Measurements from ENCODE around the gene DPH2.

The DPH2 gene

DNA sequence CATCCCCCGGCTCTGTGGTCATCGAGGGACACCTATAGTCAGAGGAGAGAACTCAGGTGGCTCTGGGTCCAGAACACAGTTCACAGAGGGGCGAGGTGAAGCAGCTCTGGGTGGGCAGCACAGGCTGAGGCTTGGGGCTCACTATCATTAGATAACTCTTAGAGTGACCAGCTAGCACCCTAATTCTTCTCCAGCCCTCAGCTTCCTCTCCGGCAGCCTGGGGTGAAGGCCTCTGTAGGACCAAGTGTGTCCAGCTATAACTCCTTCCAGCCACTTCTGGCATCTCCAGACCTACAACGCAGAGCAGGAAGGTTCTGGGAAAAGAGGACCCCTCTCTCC lies 34.9 kb upstream of the DPH2 start:
- H3K4me1 ChIP-seq (ENCODE audit: control insufficient read depth, low read depth, low read length), result peaks cover 23% of the 10 kb centered on the region
- no peaks in the 10 kb centered on the region for H3K36me3 ChIP-seq (ENCODE audit: control insufficient read depth, low read depth, low read length)
- peak overlapping the region; percentile 14 for H3K4me3 ChIP-seq (ENCODE audit: low read length)
- H3K9ac ChIP-seq (ENCODE audit: low read length), result no peak overlapping the region
- H3K27me3 ChIP-seq (ENCODE audit: control insufficient read depth, insufficient read depth, low read length), result peaks cover 14% of the 10 kb centered on the region
- no peak overlapping the region for H3K27ac ChIP-seq (ENCODE audit: low read length)
- H3K9me3 ChIP-seq (ENCODE audit: control insufficient read depth, low read depth, low read length), result no peaks in the 10 kb centered on the region

DNA sequence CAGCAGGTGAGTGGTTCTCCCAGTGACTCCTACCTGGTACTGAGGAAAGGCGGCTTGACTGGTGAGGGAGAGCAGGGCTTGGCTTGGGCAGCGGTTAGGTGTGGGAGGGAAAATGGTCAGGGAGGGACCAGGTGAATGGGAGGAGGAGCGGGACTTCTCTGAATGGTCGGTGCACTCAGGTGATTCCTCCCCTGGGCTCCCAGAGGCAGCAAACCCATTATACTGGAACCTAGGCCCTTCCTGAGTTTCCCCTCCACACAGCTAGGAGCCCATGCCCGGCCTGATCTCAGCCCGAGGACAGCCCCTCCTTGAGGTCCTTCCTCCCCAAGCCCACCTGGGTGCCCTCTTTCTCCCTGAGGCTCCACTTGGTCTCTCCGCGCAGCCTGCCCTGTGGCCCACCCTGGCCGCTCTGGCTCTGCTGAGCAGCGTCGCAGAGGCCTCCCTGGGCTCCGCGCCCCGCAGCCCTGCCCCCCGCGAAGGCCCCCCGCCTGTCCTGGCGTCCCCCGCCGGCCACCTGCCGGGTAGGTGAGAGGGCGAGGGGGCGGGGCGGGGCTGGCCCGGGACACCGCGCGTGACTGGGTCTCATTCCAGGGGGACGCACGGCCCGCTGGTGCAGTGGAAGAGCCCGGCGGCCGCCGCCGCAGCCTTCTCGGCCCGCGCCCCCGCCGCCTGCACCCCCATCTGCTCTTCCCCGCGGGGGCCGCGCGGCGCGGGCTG lies 33.9 kb upstream of the DPH2 start:
- H3K27ac ChIP-seq (ENCODE audit: low read length), result no peak overlapping the region
- no peaks in the 10 kb centered on the region for H3K9me3 ChIP-seq (ENCODE audit: control insufficient read depth, low read depth, low read length)
- H3K36me3 ChIP-seq (ENCODE audit: control insufficient read depth, low read depth, low read length), result no peaks in the 10 kb centered on the region
- H3K4me1 ChIP-seq (ENCODE audit: control insufficient read depth, low read depth, low read length), result peaks cover 23% of the 10 kb centered on the region
- H3K9ac ChIP-seq (ENCODE audit: low read length), result no peak overlapping the region
- peak overlapping the region; percentile 53 for H3K4me3 ChIP-seq (ENCODE audit: low read length)
- peaks cover 14% of the 10 kb centered on the region for H3K27me3 ChIP-seq (ENCODE audit: control insufficient read depth, insufficient read depth, low read length)

DNA sequence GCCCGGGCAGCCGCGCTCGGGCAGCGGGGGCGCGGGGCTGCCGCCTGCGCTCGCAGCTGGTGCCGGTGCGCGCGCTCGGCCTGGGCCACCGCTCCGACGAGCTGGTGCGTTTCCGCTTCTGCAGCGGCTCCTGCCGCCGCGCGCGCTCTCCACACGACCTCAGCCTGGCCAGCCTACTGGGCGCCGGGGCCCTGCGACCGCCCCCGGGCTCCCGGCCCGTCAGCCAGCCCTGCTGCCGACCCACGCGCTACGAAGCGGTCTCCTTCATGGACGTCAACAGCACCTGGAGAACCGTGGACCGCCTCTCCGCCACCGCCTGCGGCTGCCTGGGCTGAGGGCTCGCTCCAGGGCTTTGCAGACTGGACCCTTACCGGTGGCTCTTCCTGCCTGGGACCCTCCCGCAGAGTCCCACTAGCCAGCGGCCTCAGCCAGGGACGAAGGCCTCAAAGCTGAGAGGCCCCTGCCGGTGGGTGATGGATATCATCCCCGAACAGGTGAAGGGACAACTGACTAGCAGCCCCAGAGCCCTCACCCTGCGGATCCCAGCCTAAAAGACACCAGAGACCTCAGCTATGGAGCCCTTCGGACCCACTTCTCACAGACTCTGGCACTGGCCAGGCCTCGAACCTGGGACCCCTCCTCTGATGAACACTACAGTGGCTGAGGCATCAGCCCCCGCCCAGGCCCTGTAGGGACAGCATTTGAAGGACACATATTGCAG lies 33.2 kb upstream of the DPH2 start:
- Histone ChIP-seq H3K9me3 (ENCODE audit: control insufficient read depth, low read depth, low read length) (no peaks in the 10 kb centered on the region), H3K36me3 (ENCODE audit: control insufficient read depth, low read depth, low read length) (no peaks in the 10 kb centered on the region), H3K4me3 (ENCODE audit: low read length) (peak overlapping the region; percentile 49), H3K4me1 (ENCODE audit: control insufficient read depth, low read depth, low read length) (peaks cover 23% of the 10 kb centered on the region), H3K27me3 (ENCODE audit: control insufficient read depth, insufficient read depth, low read length) (peaks cover 14% of the 10 kb centered on the region), H3K9ac (ENCODE audit: low read length) (no peak overlapping the region), H3K27ac (ENCODE audit: low read length) (no peak overlapping the region)

DNA sequence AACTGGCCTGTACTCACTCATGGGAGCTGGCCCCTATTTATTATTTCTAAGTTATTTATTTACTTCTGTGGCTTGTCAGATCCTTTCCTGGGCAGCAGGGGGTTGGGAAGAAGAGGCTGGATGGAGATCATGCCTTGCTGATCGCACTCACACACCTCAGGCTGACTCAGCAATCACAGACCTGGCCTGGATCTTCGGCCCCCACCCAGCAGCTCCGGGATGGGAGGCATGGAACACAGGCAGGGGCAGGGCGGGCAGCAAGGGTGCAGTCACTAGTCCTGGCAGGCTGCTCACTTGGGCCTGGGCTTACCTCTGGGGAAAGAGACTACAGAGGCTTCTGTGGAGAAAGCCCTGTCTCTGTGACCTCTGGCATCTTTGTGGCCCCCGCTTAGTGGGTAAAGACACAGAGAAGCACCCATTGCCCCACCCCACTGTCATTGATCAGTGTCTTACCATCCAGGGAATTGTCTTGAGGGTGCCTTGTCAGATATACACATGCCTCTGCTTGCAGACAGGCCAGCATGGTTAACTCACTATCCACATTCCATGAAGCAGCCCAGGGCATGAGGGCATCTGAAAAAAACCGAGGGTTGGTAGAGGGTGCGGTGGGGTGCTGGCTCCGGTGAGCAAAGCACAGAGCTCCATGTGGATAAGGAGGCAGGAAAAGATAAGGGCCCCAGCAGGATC lies 32.5 kb upstream of the DPH2 start:
- no peaks in the 10 kb centered on the region for H3K36me3 ChIP-seq (ENCODE audit: control insufficient read depth, low read depth, low read length)
- H3K27ac ChIP-seq (ENCODE audit: low read length), result no peak overlapping the region
- H3K27me3 ChIP-seq (ENCODE audit: control insufficient read depth, insufficient read depth, low read length), result peaks cover 9% of the 10 kb centered on the region
- peaks cover 23% of the 10 kb centered on the region for H3K4me1 ChIP-seq (ENCODE audit: control insufficient read depth, low read depth, low read length)
- H3K9ac ChIP-seq (ENCODE audit: low read length), result no peak overlapping the region
- no peaks in the 10 kb centered on the region for H3K9me3 ChIP-seq (ENCODE audit: control insufficient read depth, low read depth, low read length)
- no peak overlapping the region for H3K4me3 ChIP-seq (ENCODE audit: low read length)

DNA sequence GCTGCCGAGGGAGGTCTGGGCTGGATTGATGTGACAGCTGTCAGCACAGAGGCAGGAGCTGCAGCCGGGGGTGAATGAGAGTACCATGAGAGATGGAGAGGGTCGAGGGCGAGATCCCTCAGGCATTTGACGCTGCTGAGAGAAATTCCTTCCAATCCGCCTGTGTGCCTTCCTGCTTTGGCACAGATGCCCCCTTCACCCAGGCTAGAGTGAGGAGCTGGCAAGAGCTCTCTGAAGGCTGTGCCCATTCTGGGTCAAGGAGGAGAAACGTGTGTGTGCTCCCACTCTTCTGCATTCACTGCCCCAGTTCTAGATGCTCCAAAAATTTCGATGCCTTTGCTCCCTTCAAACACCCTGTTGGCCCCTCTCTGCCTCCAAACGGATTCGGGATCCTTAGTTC lies 31.4 kb upstream of the DPH2 start:
- H3K9ac ChIP-seq (ENCODE audit: low read length), result no peak overlapping the region
- peaks cover 20% of the 10 kb centered on the region for H3K4me1 ChIP-seq (ENCODE audit: control insufficient read depth, low read depth, low read length)
- H3K4me3 ChIP-seq (ENCODE audit: low read length), result no peak overlapping the region
- no peaks in the 10 kb centered on the region for H3K27me3 ChIP-seq (ENCODE audit: control insufficient read depth, insufficient read depth, low read length)
- no peaks in the 10 kb centered on the region for H3K36me3 ChIP-seq (ENCODE audit: control insufficient read depth, low read depth, low read length)
- H3K27ac ChIP-seq (ENCODE audit: low read length), result no peak overlapping the region
- no peaks in the 10 kb centered on the region for H3K9me3 ChIP-seq (ENCODE audit: control insufficient read depth, low read depth, low read length)

DNA sequence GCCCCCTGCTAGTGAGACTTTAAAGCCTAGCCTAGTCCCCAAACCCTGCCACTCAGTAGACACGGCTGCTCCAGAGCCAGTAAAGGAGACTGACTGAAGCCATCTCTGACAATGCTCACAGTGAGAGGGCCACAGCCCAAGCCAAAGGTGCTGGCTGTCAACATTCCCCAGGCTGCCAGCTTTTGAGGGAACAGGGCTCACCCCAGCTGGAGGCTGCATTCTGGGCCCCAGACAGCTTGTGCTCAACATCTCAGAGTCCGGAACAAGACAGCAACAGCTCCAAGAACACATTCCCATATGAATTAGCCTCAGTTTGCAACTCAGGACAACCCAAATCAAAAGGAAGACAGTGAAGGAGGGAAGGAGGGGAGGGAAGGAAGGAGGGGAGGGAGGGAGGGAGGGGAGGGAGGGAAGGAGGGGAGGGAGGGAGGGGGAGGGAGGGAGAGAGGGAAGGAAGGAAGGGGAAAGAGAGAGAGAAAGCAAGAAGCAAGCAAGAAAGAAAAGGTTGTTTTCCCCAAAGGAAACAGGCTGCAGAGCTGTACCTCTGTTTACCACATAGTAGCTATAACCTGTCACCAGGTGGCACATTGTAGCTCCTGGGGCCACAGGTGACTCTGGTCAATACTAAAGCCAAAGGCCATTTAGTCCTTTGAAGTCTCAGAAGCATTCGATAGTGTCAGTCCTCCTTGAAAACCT lies 30.8 kb upstream of the DPH2 start:
- Histone ChIP-seq H3K36me3 (ENCODE audit: control insufficient read depth, low read depth, low read length) (no peaks in the 10 kb centered on the region), H3K27ac (ENCODE audit: low read length) (no peak overlapping the region), H3K4me1 (ENCODE audit: control insufficient read depth, low read depth, low read length) (peaks cover 23% of the 10 kb centered on the region), H3K27me3 (ENCODE audit: control insufficient read depth, insufficient read depth, low read length) (no peaks in the 10 kb centered on the region), H3K9ac (ENCODE audit: low read length) (no peak overlapping the region), H3K9me3 (ENCODE audit: control insufficient read depth, low read depth, low read length) (no peaks in the 10 kb centered on the region), H3K4me3 (ENCODE audit: low read length) (no peak overlapping the region)

DNA sequence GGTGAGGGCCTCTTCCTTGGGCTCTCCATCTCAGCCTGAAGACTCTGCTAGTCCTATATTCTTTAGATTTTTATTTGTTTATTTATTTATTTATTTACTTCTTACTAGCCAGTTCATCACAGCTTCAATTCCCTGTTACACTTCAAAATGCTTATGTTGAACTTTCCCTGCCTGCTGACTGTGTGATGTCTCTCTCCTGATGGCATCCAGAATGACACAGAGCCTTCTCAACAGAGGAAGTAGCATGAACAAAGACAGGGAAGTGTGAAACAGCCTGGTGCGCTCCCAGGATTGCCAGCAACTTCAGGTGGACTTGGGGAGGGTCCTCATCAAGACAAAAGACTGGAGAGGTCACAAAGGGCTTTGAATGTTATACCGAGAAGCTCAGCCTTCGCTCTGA lies 27.4 kb upstream of the DPH2 start:
- Histone ChIP-seq H3K36me3 (ENCODE audit: control insufficient read depth, low read depth, low read length) (no peaks in the 10 kb centered on the region), H3K9me3 (ENCODE audit: control insufficient read depth, low read depth, low read length) (no peaks in the 10 kb centered on the region), H3K4me1 (ENCODE audit: control insufficient read depth, low read depth, low read length) (peaks cover 9% of the 10 kb centered on the region), H3K4me3 (ENCODE audit: low read length) (no peak overlapping the region), H3K27me3 (ENCODE audit: control insufficient read depth, insufficient read depth, low read length) (no peaks in the 10 kb centered on the region), H3K9ac (ENCODE audit: low read length) (no peak overlapping the region), H3K27ac (ENCODE audit: low read length) (no peak overlapping the region)

DNA sequence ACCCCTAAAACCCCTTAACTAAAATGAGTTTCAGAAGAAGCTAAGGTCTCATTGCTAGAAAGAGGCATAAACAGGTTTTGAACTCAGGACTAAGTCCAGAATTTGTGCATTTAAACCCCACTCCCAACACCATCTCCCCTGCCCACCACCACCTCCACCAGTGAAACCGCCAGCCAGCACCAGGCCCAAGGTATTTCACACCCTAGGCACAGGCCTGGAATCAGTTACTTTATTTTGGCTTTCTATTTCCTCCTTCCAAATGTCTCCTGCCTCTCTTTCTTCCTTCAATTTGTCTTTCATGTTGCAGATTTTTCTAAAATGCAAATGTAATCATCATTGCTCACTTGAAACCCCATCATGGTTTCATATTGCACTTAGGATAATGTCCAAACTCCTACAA lies 24.9 kb upstream of the DPH2 start:
- Histone ChIP-seq H3K27ac (ENCODE audit: low read length) (no peak overlapping the region), H3K36me3 (ENCODE audit: control insufficient read depth, low read depth, low read length) (no peaks in the 10 kb centered on the region), H3K9ac (ENCODE audit: low read length) (no peak overlapping the region), H3K9me3 (ENCODE audit: control insufficient read depth, low read depth, low read length) (no peaks in the 10 kb centered on the region), H3K4me1 (ENCODE audit: control insufficient read depth, low read depth, low read length) (peaks cover 9% of the 10 kb centered on the region), H3K4me3 (ENCODE audit: low read length) (no peak overlapping the region), H3K27me3 (ENCODE audit: control insufficient read depth, insufficient read depth, low read length) (no peaks in the 10 kb centered on the region)

DNA sequence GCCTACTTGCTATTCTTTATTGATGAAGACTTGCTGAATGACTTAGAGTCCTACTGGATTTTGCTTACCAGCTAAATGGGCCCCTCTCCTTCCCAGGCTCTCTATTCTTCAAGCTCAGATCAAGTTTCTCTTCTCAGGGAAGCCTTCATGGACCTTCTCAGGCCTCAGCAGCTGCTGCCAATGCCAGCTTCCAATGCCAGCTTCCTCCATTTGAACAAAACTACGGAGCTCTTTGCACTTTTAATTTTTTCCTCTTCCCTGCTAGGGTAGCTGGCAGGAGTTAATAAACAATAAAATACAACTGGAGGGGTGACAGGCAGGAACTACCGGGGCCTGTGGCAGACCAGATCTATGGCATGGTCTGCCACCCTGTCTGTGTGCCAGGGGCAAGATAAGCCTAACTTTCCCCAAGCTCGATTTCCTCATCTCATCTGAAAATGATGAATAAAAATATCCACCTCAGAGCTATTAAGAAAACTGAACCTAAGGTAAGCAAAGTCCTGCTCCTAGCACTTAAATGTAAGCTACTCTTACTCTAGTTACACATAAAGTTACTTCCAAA lies 24.1 kb upstream of the DPH2 start:
- no peaks in the 10 kb centered on the region for H3K36me3 ChIP-seq (ENCODE audit: control insufficient read depth, low read depth, low read length)
- H3K4me1 ChIP-seq (ENCODE audit: control insufficient read depth, low read depth, low read length), result peaks cover 9% of the 10 kb centered on the region
- H3K27ac ChIP-seq (ENCODE audit: low read length), result no peak overlapping the region
- no peak overlapping the region for H3K9ac ChIP-seq (ENCODE audit: low read length)
- peak overlapping the region; percentile 76 for H3K4me3 ChIP-seq (ENCODE audit: low read length)
- no peaks in the 10 kb centered on the region for H3K27me3 ChIP-seq (ENCODE audit: control insufficient read depth, insufficient read depth, low read length)
- H3K9me3 ChIP-seq (ENCODE audit: control insufficient read depth, low read depth, low read length), result no peaks in the 10 kb centered on the region

DNA sequence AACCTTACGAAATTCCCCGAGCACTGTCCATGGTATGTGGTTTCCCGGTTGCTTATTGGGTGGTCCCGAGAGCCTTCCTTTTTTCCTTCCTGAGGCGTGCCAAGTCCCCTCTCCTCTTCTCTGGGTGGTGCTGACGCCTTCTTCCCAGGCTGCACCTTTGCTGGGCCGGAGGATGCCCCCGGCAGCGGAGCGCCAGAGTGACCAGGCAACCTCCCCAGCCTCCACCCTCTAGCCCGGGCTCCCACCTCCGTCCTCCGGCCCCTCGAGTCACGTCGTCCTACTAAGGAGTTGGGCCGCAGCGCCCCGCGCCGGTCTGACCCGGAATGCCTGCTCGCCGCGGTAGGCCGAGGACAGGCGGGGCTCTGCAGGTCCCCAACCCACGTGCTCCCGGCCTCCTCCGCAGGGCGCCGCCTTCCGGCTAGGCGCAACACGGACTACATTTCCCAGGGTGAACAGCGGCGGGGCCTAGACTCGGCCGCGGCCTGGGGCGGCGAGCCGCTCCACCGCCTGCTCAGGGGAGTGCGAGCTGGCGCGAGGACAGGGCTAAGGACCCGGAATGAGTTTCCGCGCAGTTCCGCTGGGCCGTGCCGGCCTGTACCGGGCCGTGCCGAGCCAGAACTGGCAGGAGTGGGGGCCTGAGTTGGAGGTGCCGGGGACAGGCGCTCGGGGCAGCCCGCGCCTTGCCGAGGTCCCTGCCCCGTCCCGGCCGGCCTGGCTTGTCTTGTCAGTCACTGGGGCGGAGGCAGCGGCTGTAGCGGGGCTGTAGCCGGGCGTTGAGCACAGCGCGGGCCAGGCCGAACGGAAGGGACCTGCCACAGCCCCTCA lies 23.4 kb upstream of the DPH2 start, which contains the start of gene IPO13:
Gene IPO13, plus strand, starts transcription at position 715 of the 825 bp plus-strand sequence. CDS start 651 bp downstream, outside the sequence.
- Histone ChIP-seq H3K4me1 (ENCODE audit: control insufficient read depth, low read depth, low read length) (peaks cover 9% of the 10 kb centered on the region), H3K27ac (ENCODE audit: low read length) (peak within 1 kb of the TSS; percentile 94), H3K27me3 (ENCODE audit: control insufficient read depth, insufficient read depth, low read length) (no peaks in the 10 kb centered on the region), H3K9ac (ENCODE audit: low read length) (peak within 1 kb of the TSS; percentile 80), H3K36me3 (ENCODE audit: control insufficient read depth, low read depth, low read length) (no peaks in the 10 kb centered on the region), H3K4me3 (ENCODE audit: low read length) (peak within 1 kb of the TSS; percentile 76), H3K9me3 (ENCODE audit: control insufficient read depth, low read depth, low read length) (no peaks in the 10 kb centered on the region)

Data from iPS-18a (cell line).